Measurements from ENCODE around the gene EYA2.

EYA2 gene

GRCh38 chr20:46985671-46986070 is 91.0 kb downstream of the EYA2 start:
- DNase-seq, result no peak

GRCh38 chr20:46987001-46987400 is 92.4 kb downstream of the EYA2 start:
- DNase-seq, result no peak

- DNase-seq, result no peak
These were observed 95.5 kb downstream of the EYA2 start for GRCh38 chr20:46990017-46990595.

- DNase-seq, result no peak
These were observed 96.0 kb downstream of the EYA2 start for GRCh38 chr20:46990596-46991104.

- DNase-seq, result no peak
These were observed 96.5 kb downstream of the EYA2 start for GRCh38 chr20:46991168-46991567.

- no peak for DNase-seq
These were observed 97.4 kb downstream of the EYA2 start for GRCh38 chr20:46991880-46992639.

- DNase-seq, result no peak
These were observed 98.0 kb downstream of the EYA2 start for GRCh38 chr20:46992640-46993035.

GRCh38 chr20:46993465-46994095 is 98.9 kb downstream of the EYA2 start:
- no peak for DNase-seq

- DNase-seq, result peak; percentile 40
These were observed 99.7 kb downstream of the EYA2 start for GRCh38 chr20:46994341-46994740.

GRCh38 chr20:46995561-46996142 is 101.0 kb downstream of the EYA2 start:
- no peak for DNase-seq

GRCh38 chr20:46997187-46997586 is 102.5 kb downstream of the EYA2 start:
- no peak for DNase-seq

- DNase-seq, result peak; percentile 28
These were observed 104.0 kb downstream of the EYA2 start for GRCh38 chr20:46998477-46999240.

- peak; percentile 60 for DNase-seq
These were observed 105.3 kb downstream of the EYA2 start for GRCh38 chr20:46999801-47000465.

GRCh38 chr20:47003223-47003622 is 108.6 kb downstream of the EYA2 start:
- DNase-seq, result peak; percentile 30

- no peak for DNase-seq
These were observed 109.5 kb downstream of the EYA2 start for GRCh38 chr20:47004179-47004578.

- no peak for DNase-seq
These were observed 113.4 kb downstream of the EYA2 start for GRCh38 chr20:47007826-47008655.

GRCh38 chr20:47008842-47009518 is 114.3 kb downstream of the EYA2 start:
- peak; percentile 54 for DNase-seq

- DNase-seq, result no peak
These were observed 115.1 kb downstream of the EYA2 start for GRCh38 chr20:47009784-47010183.

- DNase-seq, result no peak
These were observed 117.3 kb downstream of the EYA2 start for GRCh38 chr20:47011984-47012383.

- no peak for DNase-seq
These were observed 119.0 kb downstream of the EYA2 start for GRCh38 chr20:47013606-47014005.
